HPDE6-E6E7 (cell line): ENCODE measurements around the gene NF1.
"Not testable (repeated sequence)": the region's sequence is repeated elsewhere in the genome, so short reads cannot be mapped to it uniquely, and the experiment has no call there.

Source experiments
- DNase-seq: peaks from one replicate; pipeline ENCODE4 v3.0.0; 2011; ENCODE audit warnings: missing footprints; ENCODE audit errors: extremely low spot score

The NF1 gene

GRCh38 chr17:31198026-31198425, 103.2 kb downstream of the NF1 start:
- no peak for DNase-seq

- not testable (repeated sequence) for DNase-seq
Measured at GRCh38 chr17:31198666-31199065, 103.9 kb downstream of the NF1 start.

- no peak for DNase-seq
Measured at GRCh38 chr17:31200287-31200686, 105.5 kb downstream of the NF1 start.

- DNase-seq = no peak
Measured at GRCh38 chr17:31202968-31203367, 108.2 kb downstream of the NF1 start.

- DNase-seq = no peak
Measured at GRCh38 chr17:31211352-31212012, 116.7 kb downstream of the NF1 start.

- DNase-seq = no peak
Measured at GRCh38 chr17:31216031-31216751, 121.4 kb downstream of the NF1 start.

GRCh38 chr17:31224366-31224765, 129.6 kb downstream of the NF1 start:
- no peak for DNase-seq

- DNase-seq = no peak
Measured at GRCh38 chr17:31225831-31226230, 131.1 kb downstream of the NF1 start.

GRCh38 chr17:31226373-31226772, 131.6 kb downstream of the NF1 start:
- no peak for DNase-seq

GRCh38 chr17:31226950-31227349, 132.2 kb downstream of the NF1 start:
- DNase-seq = no peak

GRCh38 chr17:31231852-31232251, 137.1 kb downstream of the NF1 start:
- no peak for DNase-seq

GRCh38 chr17:31235110-31235509, 140.3 kb downstream of the NF1 start:
- DNase-seq = no peak

GRCh38 chr17:31236137-31236536, 141.4 kb downstream of the NF1 start:
- no peak for DNase-seq

- DNase-seq = no peak
Measured at GRCh38 chr17:31236712-31237111, 141.9 kb downstream of the NF1 start.

GRCh38 chr17:31241116-31241515, 146.3 kb downstream of the NF1 start:
- no peak for DNase-seq

- peak; percentile 15 for DNase-seq
Measured at GRCh38 chr17:31248986-31249834, 154.4 kb downstream of the NF1 start.

- DNase-seq = no peak
Measured at GRCh38 chr17:31249835-31250141, 155.0 kb downstream of the NF1 start.

GRCh38 chr17:31250229-31250628, 155.5 kb downstream of the NF1 start:
- no peak for DNase-seq

GRCh38 chr17:31251105-31251969, 156.6 kb downstream of the NF1 start:
- no peak for DNase-seq

- no peak for DNase-seq
Measured at GRCh38 chr17:31251970-31252328, 157.2 kb downstream of the NF1 start.

- DNase-seq = no peak
Measured at GRCh38 chr17:31252741-31253140, 158.0 kb downstream of the NF1 start.

GRCh38 chr17:31254654-31255053, 159.9 kb downstream of the NF1 start:
- DNase-seq = no peak
